HG03378 (cell line): ENCODE data around the gene LEP.
"Not testable (repeated sequence)": the region's sequence is repeated elsewhere in the genome, so short reads cannot be mapped to it uniquely, and the experiment has no call there.

ENCODE experiments used
- ATAC-seq: cut with Tn5 transposase; IDR thresholded peaks from one replicate; pipeline ENCODE4 v1.9.1; 2021; ENCODE audit warnings: mild to moderate bottlenecking, moderate library complexity; ENCODE audit not compliant: unreplicated experiment

The LEP gene

GRCh38 chr7:128210590-128211570, 30.2 kb upstream of the LEP start:
- no peak for ATAC-seq

DNA sequence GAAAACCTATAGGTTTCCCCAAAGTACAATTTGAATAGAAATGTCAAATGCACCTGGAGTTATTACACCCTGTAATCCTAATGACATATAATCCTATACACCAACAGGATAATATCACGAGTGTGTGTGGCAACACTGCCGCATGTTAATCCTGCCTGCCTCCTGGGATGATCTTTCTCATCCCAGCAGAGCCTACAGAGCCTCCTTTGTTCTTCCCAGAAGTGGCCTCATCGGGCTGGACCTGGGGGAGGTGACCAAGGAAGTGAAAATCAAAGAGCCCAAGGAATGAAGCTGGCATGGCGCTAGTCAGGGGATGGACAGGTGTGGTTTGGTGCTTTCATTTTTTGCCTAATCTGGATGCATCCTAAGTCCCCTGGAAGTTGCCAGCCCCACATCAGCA, 29.5 kb upstream of the LEP start:
- no peak for ATAC-seq

GRCh38 chr7:128214463-128214862, 26.6 kb upstream of the LEP start:
- no peak for ATAC-seq

DNA sequence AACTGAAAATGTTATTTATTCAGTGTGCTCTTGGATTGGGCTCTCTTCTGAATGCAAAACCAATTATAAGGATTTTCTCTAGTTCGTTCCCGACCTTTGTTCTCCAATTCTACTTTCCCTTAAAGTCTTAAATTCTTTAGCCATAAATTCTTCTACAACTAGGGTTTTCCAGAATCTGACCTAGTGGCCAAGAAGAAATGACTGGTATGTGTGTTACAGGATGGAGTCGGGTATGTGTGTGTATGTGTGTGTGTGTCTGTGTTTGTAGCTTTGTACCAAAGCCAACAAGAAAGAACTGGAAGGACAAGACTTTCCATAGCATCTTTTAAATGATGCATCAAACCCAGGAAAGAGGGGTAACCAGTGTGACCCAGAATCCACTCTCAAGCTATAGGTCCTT, 25.8 kb upstream of the LEP start:
- ATAC-seq: no peak

DNA sequence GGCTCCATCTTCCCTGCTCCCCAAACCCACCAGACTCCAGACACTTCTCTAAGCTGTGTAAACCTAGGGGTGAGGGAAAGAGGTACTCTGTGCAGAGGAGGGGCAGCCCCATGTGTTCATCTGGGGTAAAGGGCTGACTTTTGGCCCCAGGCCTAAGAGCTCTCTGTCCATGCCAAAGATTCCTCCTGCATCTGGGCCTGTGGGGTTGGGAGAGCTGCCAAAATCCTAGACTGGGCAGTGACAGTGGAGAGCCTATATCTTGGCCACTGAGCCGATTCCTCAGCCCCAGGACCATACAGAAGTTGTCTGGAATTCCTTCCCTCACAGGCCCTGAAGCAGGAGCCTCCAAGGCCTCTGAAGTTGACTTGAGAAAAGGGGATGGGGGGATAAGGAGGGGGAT, 25.3 kb upstream of the LEP start:
- no peak for ATAC-seq

DNA sequence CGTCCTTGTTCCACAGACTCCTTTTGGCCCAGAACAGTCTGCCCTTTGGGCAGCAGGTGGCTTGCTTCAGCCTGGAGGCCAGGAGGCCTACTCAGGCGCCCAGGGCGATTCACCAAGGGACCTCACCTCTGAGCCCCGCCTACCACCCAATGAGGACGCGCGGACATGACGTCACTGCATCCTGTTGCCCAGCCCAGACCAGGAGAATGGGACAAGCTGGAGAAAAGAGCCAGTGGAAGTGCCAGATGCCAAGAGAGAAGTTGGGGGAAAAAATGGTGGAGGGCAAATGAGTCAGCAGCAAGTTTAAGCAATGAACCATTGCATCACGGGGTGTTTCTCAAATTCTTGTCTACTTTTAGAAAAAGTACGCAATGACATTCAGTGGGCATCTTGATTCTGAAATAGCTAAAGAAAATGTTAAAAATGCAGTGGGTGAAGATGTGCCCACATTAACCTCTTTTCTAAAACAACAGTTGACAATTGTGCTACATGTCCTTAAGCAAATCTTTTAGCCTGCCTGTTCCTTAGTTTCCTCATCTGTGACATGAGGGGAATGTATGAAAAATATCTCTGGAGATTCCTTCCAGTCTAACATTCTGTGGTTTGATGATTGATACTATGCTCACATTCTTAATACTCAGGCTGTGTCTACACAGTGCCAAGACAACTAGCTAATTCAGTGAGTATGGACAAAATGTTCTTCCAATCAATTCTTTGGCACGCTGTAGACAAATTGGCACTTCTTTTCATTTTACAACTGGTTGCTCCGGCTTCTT, 23.9 kb upstream of the LEP start:
- no peak for ATAC-seq

DNA sequence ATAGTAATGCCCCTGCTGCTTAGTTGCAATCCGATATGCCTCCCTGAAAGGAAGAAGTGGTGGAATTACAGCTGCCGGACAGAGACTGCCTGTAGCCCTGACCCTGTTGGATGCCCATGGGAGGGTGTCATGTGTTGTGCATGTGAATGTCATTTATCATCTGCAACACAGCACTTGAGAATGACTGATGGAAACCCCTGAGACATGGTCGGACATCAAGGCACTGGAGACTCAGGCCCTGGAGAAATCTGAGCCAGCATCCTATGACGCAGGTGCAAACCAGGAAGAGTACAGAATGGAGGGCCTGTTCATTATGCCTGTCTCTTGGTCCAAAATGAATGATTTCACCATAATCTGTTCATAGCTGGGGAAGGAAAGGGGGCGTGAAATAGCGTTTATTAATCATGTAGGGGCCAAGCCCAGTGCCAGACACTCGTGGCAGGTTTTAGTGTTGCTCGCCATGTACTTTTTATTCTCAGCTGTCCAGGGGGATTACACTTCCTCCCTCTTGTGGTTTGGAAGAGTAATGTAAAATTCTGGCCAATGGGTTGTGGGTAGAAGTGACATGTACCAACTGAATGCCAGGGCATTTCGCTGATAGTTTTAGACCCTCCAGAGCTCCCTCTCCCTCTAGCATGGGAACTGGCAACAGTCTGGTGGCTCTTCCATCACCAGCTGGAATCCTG, 23.0 kb upstream of the LEP start:
- no peak for ATAC-seq

GRCh38 chr7:128219636-128220035, 21.4 kb upstream of the LEP start:
- no peak for ATAC-seq

GRCh38 chr7:128221929-128222403, 19.1 kb upstream of the LEP start:
- no peak for ATAC-seq

GRCh38 chr7:128226132-128226980, 14.7 kb upstream of the LEP start:
- ATAC-seq: no peak

DNA sequence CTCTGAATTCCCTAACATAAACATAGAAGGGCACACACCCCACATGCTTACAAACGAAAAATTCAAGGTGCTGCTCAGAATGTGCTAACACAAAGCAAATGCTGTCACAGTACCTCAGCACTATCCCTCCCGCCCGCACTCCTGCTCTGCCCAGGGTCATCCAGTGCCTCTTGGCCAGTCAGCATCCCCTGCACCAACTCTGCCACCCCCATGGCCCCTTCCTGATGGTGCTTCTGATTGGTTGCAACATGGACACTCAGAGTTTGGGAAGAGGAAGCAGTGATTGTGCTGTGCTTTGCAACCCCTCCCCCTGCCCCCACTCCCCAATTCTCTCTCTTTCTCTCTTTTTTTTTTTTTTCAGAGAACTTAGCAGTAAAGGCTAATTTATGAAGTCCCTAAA, 13.8 kb upstream of the LEP start:
- no peak for ATAC-seq

- ATAC-seq: no peak
Observed at GRCh38 chr7:128231021-128231420, 10.1 kb upstream of the LEP start.

DNA sequence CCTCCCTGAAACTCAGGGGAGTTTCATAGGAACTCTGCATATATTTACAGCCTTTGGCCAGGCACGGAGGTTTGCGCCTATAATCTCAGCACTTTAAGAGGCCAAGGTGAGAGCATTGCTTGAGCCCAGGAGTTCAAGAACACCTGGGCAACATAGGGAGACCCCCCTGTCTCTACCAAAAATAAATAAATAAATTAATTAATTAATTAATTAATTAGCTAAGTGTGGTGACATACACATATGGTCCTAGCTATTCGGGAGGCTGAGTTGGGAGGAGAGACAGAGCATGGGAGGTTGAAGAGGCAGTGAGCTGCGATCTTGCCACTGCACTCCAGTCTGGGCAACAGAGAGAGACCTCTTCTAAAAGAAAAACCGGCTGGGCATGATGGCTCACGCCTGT, 9.4 kb upstream of the LEP start:
- ATAC-seq: no peak

DNA sequence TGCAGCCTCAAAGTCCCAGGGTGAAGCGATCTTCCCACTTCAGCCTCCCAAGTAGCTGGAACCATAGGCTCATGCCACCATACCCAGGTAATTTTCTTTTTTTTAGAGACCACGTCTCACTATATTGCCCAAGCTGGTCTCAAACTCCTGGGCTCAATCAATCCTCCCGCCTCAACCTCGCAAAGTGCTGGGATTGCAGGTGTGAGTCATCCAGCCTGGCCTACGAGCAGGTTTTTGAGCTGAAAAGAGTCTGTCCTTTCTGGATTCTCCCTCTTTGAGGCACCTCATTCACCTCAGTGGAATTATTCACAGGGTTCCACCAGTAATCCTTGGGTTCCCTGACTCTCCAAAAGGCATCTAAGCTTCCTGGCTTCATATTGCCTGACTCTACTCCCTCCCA, 7.6 kb upstream of the LEP start:
- no peak for ATAC-seq

GRCh38 chr7:128234476-128235026, 6.5 kb upstream of the LEP start:
- no peak for ATAC-seq

DNA sequence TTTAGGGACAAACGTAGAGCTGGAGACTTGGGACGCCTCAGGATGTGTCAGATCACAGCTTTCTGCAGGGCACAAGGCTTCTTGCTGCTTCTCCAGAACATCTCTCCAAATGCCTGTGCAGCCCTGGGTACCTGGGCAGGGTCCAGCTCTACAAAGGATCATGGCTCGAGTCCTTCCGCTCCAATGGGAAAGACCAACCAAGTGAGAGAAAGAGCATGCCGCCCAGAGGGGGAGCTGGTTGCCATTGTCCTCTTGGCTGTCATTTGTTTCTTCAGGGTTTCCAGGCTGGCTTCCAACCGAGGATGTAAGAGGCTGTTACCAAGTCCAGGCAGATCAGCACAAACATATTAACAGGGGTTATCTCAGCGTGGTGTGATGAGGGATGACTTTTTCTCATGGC, 5.6 kb upstream of the LEP start:
- ATAC-seq: no peak

GRCh38 chr7:128236924-128237586, 4.0 kb upstream of the LEP start:
- peak; percentile 93 for ATAC-seq

- ATAC-seq: not testable (repeated sequence)
Observed at GRCh38 chr7:128239146-128239545, 1.9 kb upstream of the LEP start.

DNA sequence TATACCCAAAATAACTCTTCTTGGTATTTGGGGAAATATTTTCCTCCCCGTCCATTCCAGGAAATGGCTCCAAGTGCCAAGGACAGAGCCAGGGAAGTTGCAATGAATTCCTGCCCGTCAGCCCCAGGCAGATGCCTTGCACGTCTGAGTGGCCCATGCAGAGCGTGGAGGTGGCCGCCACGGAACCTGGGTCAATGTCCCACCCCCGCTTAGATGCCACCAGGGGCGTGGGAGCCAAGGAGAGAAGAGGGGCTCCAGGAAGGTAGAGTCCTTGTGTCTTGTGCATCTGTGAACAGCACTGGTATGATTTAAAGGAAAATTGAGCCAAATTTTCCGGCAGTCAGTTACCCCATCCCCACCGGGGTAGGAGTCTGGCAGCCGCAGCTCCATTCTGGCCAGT, 1.6 kb downstream of the LEP start:
- no peak for ATAC-seq

DNA sequence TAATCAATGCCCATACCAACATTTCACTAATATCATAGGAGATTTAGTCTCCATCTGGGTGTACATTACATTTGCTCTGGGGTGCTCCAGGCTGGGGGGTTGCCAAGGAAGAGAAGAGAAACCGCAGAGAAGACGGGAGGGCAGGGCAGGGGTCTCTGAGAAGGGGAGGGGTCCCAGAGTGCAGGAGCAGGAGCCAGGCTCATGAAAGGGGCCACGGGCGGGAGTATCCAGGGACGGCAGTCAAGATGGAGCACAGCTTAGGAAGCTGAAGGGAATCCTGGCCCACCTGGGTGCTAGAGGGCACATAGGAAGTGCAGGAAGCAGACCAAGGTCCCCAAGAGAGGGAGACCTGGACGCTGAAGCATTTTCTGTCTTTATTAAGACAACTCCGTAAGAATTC, 2.2 kb downstream of the LEP start:
- ATAC-seq: no peak
